ENCODE results near the gene WHRN. TPM values are rescaled to one million over a fixed set of nuclear protein-coding genes. Genes with fewer than 3 reads are reported as not detected.

WHRN gene
- total RNA-seq, 1 donor from 2014 or later, result 2.9 TPM

- H3K9me3 Mint-ChIP-seq, result no peaks in the 10 kb centered on the region
- no peaks in the 10 kb centered on the region for H3K36me3 Mint-ChIP-seq (ENCODE audit: low read depth)
- no peak overlapping the region for H3K4me3 Mint-ChIP-seq (ENCODE audit: low read depth)
- no peak overlapping the region for H3K27ac Mint-ChIP-seq
- intact Hi-C loops (cut with micrococcal nuclease), result no loop called here
- no peak for DNase-seq (ENCODE audit: low spot score)
- peaks cover 11% of the 10 kb centered on the region for H3K4me1 Mint-ChIP-seq (ENCODE audit: low read depth)
- peaks cover 14% of the 10 kb centered on the region for H3K27me3 Mint-ChIP-seq (ENCODE audit: low read depth)
Observed at GRCh38 chr9:114454652-114455051, 50.6 kb downstream of the WHRN start.

- peaks cover 17% of the 10 kb centered on the region for H3K27me3 Mint-ChIP-seq (ENCODE audit: low read depth)
- intact Hi-C loops (cut with micrococcal nuclease), result no loop called here
- no peaks in the 10 kb centered on the region for H3K9me3 Mint-ChIP-seq
- H3K27ac Mint-ChIP-seq, result no peak overlapping the region
- no peaks in the 10 kb centered on the region for H3K36me3 Mint-ChIP-seq (ENCODE audit: low read depth)
- H3K4me1 Mint-ChIP-seq (ENCODE audit: low read depth), result peaks cover 11% of the 10 kb centered on the region
- no peak for DNase-seq (ENCODE audit: low spot score)
- no peak overlapping the region for H3K4me3 Mint-ChIP-seq (ENCODE audit: low read depth)
Observed at GRCh38 chr9:114452219-114453165, 52.8 kb downstream of the WHRN start.

- peaks cover 18% of the 10 kb centered on the region for H3K27me3 Mint-ChIP-seq (ENCODE audit: low read depth)
- peaks cover 11% of the 10 kb centered on the region for H3K4me1 Mint-ChIP-seq (ENCODE audit: low read depth)
- intact Hi-C loops (cut with micrococcal nuclease), result no loop called here
- H3K4me3 Mint-ChIP-seq (ENCODE audit: low read depth), result no peak overlapping the region
- no peak for DNase-seq (ENCODE audit: low spot score)
- no peak overlapping the region for H3K27ac Mint-ChIP-seq
- H3K36me3 Mint-ChIP-seq (ENCODE audit: low read depth), result no peaks in the 10 kb centered on the region
- no peaks in the 10 kb centered on the region for H3K9me3 Mint-ChIP-seq
Observed at GRCh38 chr9:114451707-114452031, 53.6 kb downstream of the WHRN start.

GRCh38 chr9:114450833-114451706 lies 54.2 kb downstream of the WHRN start:
- H3K27me3 Mint-ChIP-seq (ENCODE audit: low read depth), result peaks cover 15% of the 10 kb centered on the region
- H3K36me3 Mint-ChIP-seq (ENCODE audit: low read depth), result no peaks in the 10 kb centered on the region
- peaks cover 11% of the 10 kb centered on the region for H3K4me1 Mint-ChIP-seq (ENCODE audit: low read depth)
- no peaks in the 10 kb centered on the region for H3K9me3 Mint-ChIP-seq
- no peak overlapping the region for H3K27ac Mint-ChIP-seq
- no peak for DNase-seq (ENCODE audit: low spot score)
- H3K4me3 Mint-ChIP-seq (ENCODE audit: low read depth), result no peak overlapping the region
- intact Hi-C loops (cut with micrococcal nuclease), result no loop called here

GRCh38 chr9:114450181-114450580 lies 55.1 kb downstream of the WHRN start:
- Mint-ChIP-seq H3K27ac (no peak overlapping the region), H3K4me3 (ENCODE audit: low read depth) (no peak overlapping the region), H3K9me3 (no peaks in the 10 kb centered on the region), H3K36me3 (ENCODE audit: low read depth) (no peaks in the 10 kb centered on the region), H3K27me3 (ENCODE audit: low read depth) (peaks cover 14% of the 10 kb centered on the region), H3K4me1 (ENCODE audit: low read depth) (peaks cover 11% of the 10 kb centered on the region)
- intact Hi-C loops (cut with micrococcal nuclease), result no loop called here
- DNase-seq (ENCODE audit: low spot score), result no peak

- Mint-ChIP-seq H3K36me3 (ENCODE audit: low read depth) (no peaks in the 10 kb centered on the region), H3K27ac (no peak overlapping the region), H3K4me1 (ENCODE audit: low read depth) (peaks cover 11% of the 10 kb centered on the region), H3K9me3 (no peaks in the 10 kb centered on the region), H3K4me3 (ENCODE audit: low read depth) (no peak overlapping the region), H3K27me3 (ENCODE audit: low read depth) (peaks cover 8% of the 10 kb centered on the region)
- intact Hi-C loops (cut with micrococcal nuclease), result no loop called here
- DNase-seq (ENCODE audit: low spot score), result no peak
Observed at GRCh38 chr9:114449236-114449635, 56.0 kb downstream of the WHRN start.

GRCh38 chr9:114448706-114449105 lies 56.6 kb downstream of the WHRN start:
- H3K4me3 Mint-ChIP-seq (ENCODE audit: low read depth), result no peak overlapping the region
- no peaks in the 10 kb centered on the region for H3K36me3 Mint-ChIP-seq (ENCODE audit: low read depth)
- DNase-seq (ENCODE audit: low spot score), result no peak
- H3K9me3 Mint-ChIP-seq, result no peaks in the 10 kb centered on the region
- H3K27me3 Mint-ChIP-seq (ENCODE audit: low read depth), result peaks cover 5% of the 10 kb centered on the region
- H3K4me1 Mint-ChIP-seq (ENCODE audit: low read depth), result peaks cover 11% of the 10 kb centered on the region
- intact Hi-C loops (cut with micrococcal nuclease), result no loop called here
- no peak overlapping the region for H3K27ac Mint-ChIP-seq

GRCh38 chr9:114446672-114447450 lies 58.4 kb downstream of the WHRN start:
- no peak for DNase-seq (ENCODE audit: low spot score)
- intact Hi-C loops (cut with micrococcal nuclease), result no loop called here
- Mint-ChIP-seq H3K36me3 (ENCODE audit: low read depth) (no peaks in the 10 kb centered on the region), H3K4me1 (ENCODE audit: low read depth) (peaks cover 3% of the 10 kb centered on the region), H3K27me3 (ENCODE audit: low read depth) (peaks cover 5% of the 10 kb centered on the region), H3K4me3 (ENCODE audit: low read depth) (no peak overlapping the region), H3K27ac (no peak overlapping the region), H3K9me3 (no peaks in the 10 kb centered on the region)

GRCh38 chr9:114446036-114446435 lies 59.2 kb downstream of the WHRN start:
- H3K36me3 Mint-ChIP-seq (ENCODE audit: low read depth), result no peaks in the 10 kb centered on the region
- no peaks in the 10 kb centered on the region for H3K9me3 Mint-ChIP-seq
- H3K27me3 Mint-ChIP-seq (ENCODE audit: low read depth), result peaks cover 5% of the 10 kb centered on the region
- intact Hi-C loops (cut with micrococcal nuclease), result no loop called here
- no peak overlapping the region for H3K27ac Mint-ChIP-seq
- no peak overlapping the region for H3K4me3 Mint-ChIP-seq (ENCODE audit: low read depth)
- DNase-seq (ENCODE audit: low spot score), result no peak
- H3K4me1 Mint-ChIP-seq (ENCODE audit: low read depth), result no peaks in the 10 kb centered on the region

- no peak for DNase-seq (ENCODE audit: low spot score)
- intact Hi-C loops (cut with micrococcal nuclease), result no loop called here
- H3K4me3 Mint-ChIP-seq (ENCODE audit: low read depth), result no peak overlapping the region
Observed at GRCh38 chr9:114445616-114446015, 59.7 kb downstream of the WHRN start.

GRCh38 chr9:114442022-114442421 lies 63.3 kb downstream of the WHRN start:
- H3K27me3 Mint-ChIP-seq (ENCODE audit: low read depth), result peaks cover 1% of the 10 kb centered on the region
- H3K36me3 Mint-ChIP-seq (ENCODE audit: low read depth), result no peaks in the 10 kb centered on the region
- no peaks in the 10 kb centered on the region for H3K4me1 Mint-ChIP-seq (ENCODE audit: low read depth)
- H3K9me3 Mint-ChIP-seq, result no peaks in the 10 kb centered on the region
- DNase-seq (ENCODE audit: low spot score), result no peak
- no peak overlapping the region for H3K27ac Mint-ChIP-seq
- H3K4me3 Mint-ChIP-seq (ENCODE audit: low read depth), result no peak overlapping the region
- intact Hi-C loops (cut with micrococcal nuclease), result no loop called here

More at GRCh38 chr9:114445616-114446015, 59.7 kb downstream of the WHRN start:
- Mint-ChIP-seq H3K27me3 (ENCODE audit: low read depth) (peaks cover 5% of the 10 kb centered on the region), H3K36me3 (ENCODE audit: low read depth) (no peaks in the 10 kb centered on the region), H3K9me3 (no peaks in the 10 kb centered on the region), H3K27ac (no peak overlapping the region), H3K4me1 (ENCODE audit: low read depth) (no peaks in the 10 kb centered on the region)

- Mint-ChIP-seq H3K27ac (no peak overlapping the region), H3K4me1 (ENCODE audit: low read depth) (peaks cover 3% of the 10 kb centered on the region), H3K9me3 (no peaks in the 10 kb centered on the region), H3K36me3 (ENCODE audit: low read depth) (no peaks in the 10 kb centered on the region), H3K27me3 (ENCODE audit: low read depth) (no peaks in the 10 kb centered on the region), H3K4me3 (ENCODE audit: low read depth) (no peak overlapping the region)
- DNase-seq (ENCODE audit: low spot score), result no peak
- intact Hi-C loops (cut with micrococcal nuclease), result loop anchor here (10.0 kb wide), 1 partner anchor 67 kb away; the partner anchor contains the start of gene WHRN
Observed at GRCh38 chr9:114437401-114437893, 67.8 kb downstream of the WHRN start.

Data from activated T-helper 2 cell treated with anti-CD3 and anti-CD28 coated beads, Interferon-gamma antibody, Interleukin-2, Interleukin-4, amounts not matched to agents 10 μg/mL and 5 μg/mL and 100 μg/mL, durations not matched to agents 14 hours and 24 hours and 36 hours (primary cell).